Measurements from ENCODE around the gene UGT1A9. TPM values are rescaled to one million over a fixed set of nuclear protein-coding genes. Genes with fewer than 3 reads are reported as not detected.

The UGT1A9 gene
- total RNA-seq, 4 donors from 2014 or later: not detected

- ATAC-seq (ENCODE audit: low FRiP score): no peak
Measured at GRCh38 chr2:233690444-233690843, 18.7 kb downstream of the UGT1A9 start.

GRCh38 chr2:233691443-233692433 is 20.0 kb downstream of the UGT1A9 start:
- no peak for ATAC-seq (ENCODE audit: low FRiP score)
- no peak for TF ChIP-seq CTCF (IDR thresholded peaks at IDR 0.05)
- no peak for DNase-seq (ENCODE audit: low spot score)

More at GRCh38 chr2:233690444-233690843, 18.7 kb downstream of the UGT1A9 start:
- no peak for TF ChIP-seq CTCF (IDR thresholded peaks at IDR 0.05)
- DNase-seq (ENCODE audit: low spot score): no peak

GRCh38 chr2:233692648-233693047 is 20.9 kb downstream of the UGT1A9 start, which contains the start of gene UGT1A6:
TSS of gene UGT1A6 (plus strand) at chr2:233692890. CDS start at chr2:233693005, 115 bp downstream.
- ATAC-seq (ENCODE audit: low FRiP score): no peak

GRCh38 chr2:233693963-233694362 is 22.3 kb downstream of the UGT1A9 start:
- no peak for DNase-seq (ENCODE audit: low spot score)
- ATAC-seq (ENCODE audit: low FRiP score): no peak
- no peak for TF ChIP-seq CTCF (IDR thresholded peaks at IDR 0.05)

More at GRCh38 chr2:233692648-233693047, 20.9 kb downstream of the UGT1A9 start, which contains the start of gene UGT1A6:
- no peak for TF ChIP-seq CTCF (IDR thresholded peaks at IDR 0.05)
- DNase-seq (ENCODE audit: low spot score): no peak

- DNase-seq (ENCODE audit: low spot score): no peak
- no peak for ATAC-seq (ENCODE audit: low FRiP score)
- no peak for TF ChIP-seq CTCF (IDR thresholded peaks at IDR 0.05)
Measured at GRCh38 chr2:233698740-233699139, 27.0 kb downstream of the UGT1A9 start.

GRCh38 chr2:233699424-233700027 is 27.8 kb downstream of the UGT1A9 start:
- ATAC-seq (ENCODE audit: low FRiP score): no peak
- no peak for DNase-seq (ENCODE audit: low spot score)
- no peak for TF ChIP-seq CTCF (IDR thresholded peaks at IDR 0.05)

Measured in omental fat pad (tissue), 4 donors.